Mucosa of gallbladder (tissue), 1 donor: ENCODE data around the gene FAM221A. TPM values are rescaled to one million over a fixed set of nuclear protein-coding genes. Genes with fewer than 3 reads are reported as not detected.
"Not testable (repeated sequence)": the region's sequence is repeated elsewhere in the genome, so short reads cannot be mapped to it uniquely, and the experiment has no call there.

Experiments used
- DNase-seq: peaks from one replicate; pipeline ENCODE4 v3.0.0-alpha.2; 2020; ENCODE audit warnings: low spot score
- total RNA-seq: library from RNA; stranded (reverse); gene quantifications from one replicate; pipeline ENCODE4 v1.2.1, GENCODE V29; 2021
- donor health status: DM: no; HTN: no; CAD: no.

Gene FAM221A, protein sequence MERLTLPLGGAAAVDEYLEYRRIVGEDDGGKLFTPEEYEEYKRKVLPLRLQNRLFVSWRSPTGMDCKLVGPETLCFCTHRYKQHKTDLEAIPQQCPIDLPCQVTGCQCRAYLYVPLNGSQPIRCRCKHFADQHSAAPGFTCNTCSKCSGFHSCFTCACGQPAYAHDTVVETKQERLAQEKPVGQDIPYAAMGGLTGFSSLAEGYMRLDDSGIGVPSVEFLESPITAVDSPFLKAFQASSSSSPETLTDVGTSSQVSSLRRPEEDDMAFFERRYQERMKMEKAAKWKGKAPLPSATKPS
- 14.3 TPM for total RNA-seq

DNA sequence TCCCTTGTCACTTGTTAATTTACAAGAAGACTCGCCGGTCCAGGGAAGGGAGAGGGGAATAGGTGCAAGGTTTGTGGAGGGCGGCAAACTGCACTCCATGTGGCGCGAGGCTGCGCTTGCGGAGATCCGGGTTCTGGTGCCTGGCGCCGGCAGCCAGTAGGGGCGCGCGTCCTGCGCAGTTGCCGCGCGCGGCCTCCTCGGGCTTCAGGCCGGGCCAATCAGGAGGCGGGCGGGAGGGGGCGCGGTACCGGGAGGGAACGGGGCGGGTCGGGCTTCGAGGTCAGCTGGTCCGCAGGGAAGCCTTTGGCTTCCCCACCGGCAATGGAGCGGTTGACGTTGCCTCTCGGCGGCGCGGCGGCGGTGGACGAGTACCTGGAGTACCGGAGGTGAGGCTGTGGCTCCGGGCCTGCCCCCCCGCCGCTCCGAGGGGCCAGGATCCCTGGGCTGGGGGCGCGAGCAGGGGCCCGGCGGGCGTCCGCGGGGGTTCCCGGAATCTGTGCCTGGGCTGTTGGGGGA lies at the start of gene FAM221A:
TSS of gene FAM221A (plus strand) at position 302 of the 516 bp plus-strand sequence. CDS start at position 322, 20 bp downstream.
- peak; percentile 90 for DNase-seq

DNA sequence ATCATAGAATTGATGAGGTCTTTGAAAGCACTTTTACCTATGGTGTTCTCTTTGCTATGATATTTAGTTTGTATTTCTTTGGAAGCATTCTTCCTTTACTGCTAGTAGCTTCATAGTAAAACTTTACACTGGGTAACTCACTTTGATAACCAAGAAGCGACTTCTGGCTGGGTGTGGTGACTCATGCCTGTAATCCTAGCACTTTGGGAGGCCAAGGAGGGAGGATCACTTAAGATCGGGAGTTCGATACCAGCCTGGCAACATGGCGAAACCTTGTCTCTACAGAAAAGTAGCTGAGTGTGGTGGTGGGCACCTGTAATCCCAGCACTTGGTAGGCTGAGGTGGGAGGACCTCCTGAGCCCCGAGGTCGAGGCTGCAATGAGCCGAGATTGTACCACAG lies 46.6 kb upstream of the FAM221A start:
- no peak for DNase-seq

- DNase-seq = no peak
These were observed 34.2 kb upstream of the FAM221A start for GRCh38 chr7:23645822-23646221.

- no peak for DNase-seq
These were observed 26.1 kb upstream of the FAM221A start for GRCh38 chr7:23653942-23654341.

GRCh38 chr7:23654508-23654907 lies 25.5 kb upstream of the FAM221A start:
- DNase-seq = no peak

DNA sequence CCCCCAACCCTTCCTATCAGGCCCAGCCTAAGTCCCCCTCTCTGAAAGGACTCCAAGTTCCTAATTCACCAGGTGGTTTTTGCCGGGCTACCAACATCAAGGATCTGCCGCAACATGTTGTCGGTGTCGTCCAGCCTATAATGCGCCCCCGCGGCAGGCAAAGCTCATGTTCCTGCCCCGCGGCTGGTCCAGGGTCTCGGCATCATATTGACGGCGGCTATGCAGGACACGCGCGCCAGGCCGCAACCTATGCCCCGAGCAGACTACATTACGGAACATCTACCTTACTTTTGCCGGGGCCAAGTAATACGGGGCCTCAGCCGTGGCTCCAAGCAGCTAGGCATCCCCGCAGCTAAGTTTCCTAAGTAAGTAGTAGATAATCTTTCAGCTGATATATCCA lies 24.6 kb upstream of the FAM221A start:
- DNase-seq = no peak

DNA sequence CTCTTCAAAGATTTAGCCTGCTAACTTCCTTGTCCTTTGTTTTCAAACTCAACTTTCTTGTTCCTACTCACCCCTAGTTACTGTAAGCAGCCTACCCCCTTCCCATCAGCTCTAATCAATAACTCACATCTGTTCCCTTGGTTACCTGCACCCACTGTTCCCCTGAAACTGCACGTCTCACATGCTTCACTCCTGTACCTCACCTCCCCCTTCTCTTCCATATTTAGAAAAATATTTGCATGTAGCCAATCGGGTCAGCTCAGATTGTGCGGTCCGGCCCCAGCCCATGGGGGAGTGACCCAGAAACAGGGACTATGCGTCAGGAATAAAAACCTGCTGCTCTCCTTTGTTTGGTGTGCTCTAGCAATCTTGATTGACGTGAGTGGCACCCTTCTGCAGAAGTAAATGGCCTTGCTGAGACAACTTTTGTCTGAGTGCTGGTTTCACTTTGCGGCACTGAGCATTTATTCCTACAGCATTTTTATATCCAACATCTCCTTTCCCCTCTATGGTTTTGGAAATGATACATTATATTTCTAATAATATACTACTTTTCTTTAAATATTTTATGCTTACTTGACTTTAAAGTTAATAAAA lies 21.1 kb upstream of the FAM221A start:
- DNase-seq = no peak

- DNase-seq = no peak
These were observed 18.6 kb upstream of the FAM221A start for GRCh38 chr7:23661385-23661784.

DNA sequence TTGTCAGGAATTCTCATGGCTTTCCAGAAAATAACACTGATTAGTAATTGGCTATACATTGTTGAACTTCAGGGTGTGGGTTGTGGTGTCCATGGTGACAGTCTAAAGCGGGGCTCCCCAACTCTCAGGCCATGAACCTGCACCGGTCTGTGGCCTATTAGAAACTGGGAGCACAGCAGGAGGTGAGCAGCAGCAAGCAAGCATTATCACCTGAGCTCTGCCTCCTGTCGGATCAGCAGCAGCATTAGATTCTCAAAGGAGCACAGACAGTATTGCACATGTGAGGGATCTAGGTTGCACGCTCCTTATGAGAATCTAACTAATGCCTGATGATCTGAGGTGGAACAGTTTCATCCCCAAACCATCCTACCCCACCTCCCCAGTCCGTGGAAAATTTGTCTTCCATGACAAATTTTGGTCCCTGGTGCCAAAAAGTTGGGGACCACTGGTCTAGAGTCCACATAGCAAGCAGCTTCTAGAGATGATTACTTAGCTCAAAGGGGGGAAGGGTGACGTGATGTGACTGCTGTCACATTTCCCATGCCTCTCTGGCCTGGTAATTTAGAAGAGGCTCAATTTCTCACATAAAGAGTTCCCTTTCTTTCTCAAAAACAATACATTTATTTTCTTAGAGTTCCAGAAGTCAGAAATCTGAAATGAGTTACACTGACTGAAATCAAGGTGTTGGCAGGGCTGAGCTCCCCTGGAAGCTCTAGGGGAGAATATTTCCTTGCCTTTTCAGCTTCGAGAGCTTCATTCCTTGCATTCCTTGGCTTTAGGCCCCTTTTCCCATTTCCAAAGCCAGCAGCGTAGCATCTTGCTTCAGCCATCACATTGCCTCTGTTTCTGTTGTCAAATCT lies 17.6 kb upstream of the FAM221A start:
- no peak for DNase-seq

DNA sequence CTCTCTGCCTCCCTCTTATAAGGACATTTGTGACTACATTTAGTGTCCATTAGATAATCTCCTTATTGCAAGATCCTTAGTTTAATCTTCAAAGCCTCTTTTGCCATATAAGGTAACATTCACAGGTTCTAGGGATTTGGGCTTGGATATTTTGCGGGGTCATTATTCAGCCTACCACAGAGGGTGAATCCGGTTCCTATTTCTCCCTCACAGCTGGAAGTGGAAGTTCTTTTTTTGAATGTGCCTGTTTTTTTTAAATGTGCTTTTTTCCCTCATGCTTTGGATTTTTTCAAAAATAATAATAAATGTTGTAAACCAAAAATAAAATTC lies 17.1 kb upstream of the FAM221A start:
- DNase-seq = no peak

DNA sequence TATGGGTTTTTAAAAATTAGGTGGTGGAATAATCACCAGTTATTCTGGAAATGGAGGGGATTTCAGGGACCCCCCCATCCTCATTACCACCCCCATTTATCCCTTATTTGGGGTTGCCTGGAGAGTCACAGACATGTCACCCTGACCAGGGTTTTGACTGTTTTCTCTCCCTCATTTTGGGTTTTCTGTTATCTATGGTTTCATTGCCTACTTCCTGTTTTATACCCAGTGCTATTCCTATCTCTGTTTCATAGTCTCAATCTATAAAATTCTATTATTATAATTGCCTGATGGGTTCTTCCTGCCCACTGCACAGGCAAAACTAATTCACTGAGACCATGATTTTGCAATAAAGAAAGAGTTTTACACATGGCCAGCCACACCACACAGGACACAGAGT lies 15.9 kb upstream of the FAM221A start:
- DNase-seq = no peak

- no peak for DNase-seq
These were observed 8.0 kb upstream of the FAM221A start for GRCh38 chr7:23672033-23672432.

DNA sequence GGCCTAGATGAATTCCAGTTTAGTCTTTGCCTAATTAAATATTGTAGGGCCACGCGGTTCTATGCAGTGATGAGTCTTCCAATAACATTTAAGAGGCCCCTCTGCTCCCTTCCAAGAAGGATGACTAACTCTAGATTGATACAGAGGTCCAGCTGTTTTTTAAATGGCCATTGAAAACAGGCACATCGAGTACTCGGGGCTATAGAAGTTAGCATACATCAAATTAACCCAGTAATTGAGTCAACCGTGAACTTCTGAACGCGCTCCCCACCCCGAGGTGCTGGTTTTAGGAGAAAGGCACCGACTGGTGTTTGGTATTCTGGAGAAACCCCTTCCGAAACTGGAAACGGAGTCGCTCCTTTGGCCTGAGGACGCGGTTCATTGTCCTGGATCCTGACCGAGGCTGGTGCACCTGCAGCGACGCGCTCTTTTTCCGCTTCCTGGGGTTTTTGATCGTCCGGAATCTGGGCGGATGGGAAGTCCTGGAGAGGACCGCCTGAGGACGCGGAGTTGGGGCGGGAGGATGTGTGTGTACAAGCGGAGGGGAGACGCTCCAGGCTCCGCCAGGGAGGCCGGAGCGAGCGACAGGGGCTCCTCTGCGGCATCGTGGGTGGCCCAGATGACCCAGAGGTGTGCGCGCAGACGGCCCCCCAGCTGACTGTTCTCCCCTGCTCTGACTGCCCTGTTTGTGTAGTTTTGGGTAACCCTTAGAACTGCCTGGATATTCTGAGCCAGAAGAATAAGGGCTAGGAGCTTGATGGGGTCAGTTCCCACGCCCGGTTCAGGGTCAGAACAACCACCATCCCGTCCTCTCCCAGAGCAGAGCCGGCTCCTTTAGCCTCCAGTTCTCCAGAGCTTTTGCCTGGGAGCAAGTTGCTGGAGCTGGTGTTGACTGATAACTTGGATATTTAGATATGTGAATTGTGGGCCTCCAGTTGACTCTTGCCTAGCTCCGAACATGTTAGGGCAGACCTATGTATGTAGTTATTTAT lies 711 bp downstream of the FAM221A start:
- peak; percentile 67 for DNase-seq

GRCh38 chr7:23684041-23684440 lies 4.0 kb downstream of the FAM221A start:
- DNase-seq = not testable (repeated sequence)

DNA sequence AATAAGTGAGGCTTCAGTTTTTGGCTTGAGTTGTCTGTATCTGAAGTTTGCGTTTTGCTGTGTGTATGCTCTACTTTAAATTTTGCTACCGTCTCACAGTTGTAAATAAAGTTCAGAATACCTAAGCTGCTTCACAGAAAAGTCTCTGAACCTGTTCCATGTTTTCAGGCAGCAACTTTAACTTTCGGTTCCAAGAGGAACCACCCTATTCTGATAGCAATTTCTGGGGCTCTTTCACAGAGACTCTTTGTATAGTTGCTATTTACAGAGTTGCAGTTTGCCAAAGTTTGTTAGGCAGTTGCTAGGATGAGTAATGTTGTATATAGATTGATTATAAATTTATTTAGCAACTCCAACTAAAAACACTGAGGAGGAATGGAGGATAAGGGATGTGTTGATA lies 5.7 kb downstream of the FAM221A start:
- no peak for DNase-seq

GRCh38 chr7:23687011-23687410 lies 7.0 kb downstream of the FAM221A start:
- DNase-seq = no peak

- DNase-seq = no peak
These were observed 9.2 kb downstream of the FAM221A start for GRCh38 chr7:23689165-23689564.

DNA sequence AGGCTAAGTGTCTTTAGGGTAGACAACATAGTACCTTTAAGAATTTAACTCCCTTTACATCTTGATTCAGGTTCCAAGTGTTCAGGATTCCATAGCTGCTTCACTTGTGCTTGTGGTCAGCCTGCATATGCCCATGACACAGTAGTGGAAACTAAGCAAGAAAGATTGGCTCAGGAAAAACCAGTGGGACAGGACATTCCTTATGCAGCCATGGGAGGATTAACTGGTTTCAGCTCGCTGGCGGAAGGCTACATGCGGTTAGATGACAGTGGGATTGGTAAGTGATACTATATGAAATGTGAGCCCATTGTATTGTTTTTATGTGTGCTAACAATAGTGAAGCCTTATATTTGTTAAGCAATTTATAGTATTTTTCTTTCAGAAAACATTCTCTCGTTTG lies 11.3 kb downstream of the FAM221A start:
- no peak for DNase-seq

- DNase-seq = no peak
These were observed 13.2 kb downstream of the FAM221A start for GRCh38 chr7:23693224-23693623.

GRCh38 chr7:23696916-23697441 lies 17.0 kb downstream of the FAM221A start:
- DNase-seq = peak; percentile 17

GRCh38 chr7:23698822-23699221 lies 18.8 kb downstream of the FAM221A start:
- DNase-seq = no peak
